GM19455 (cell line): ENCODE data around the gene ZNF8.
"Not testable (repeated sequence)": the region's sequence is repeated elsewhere in the genome, so short reads cannot be mapped to it uniquely, and the experiment has no call there.

Experiments
- ATAC-seq: cut with Tn5 transposase; IDR thresholded peaks from one replicate; pipeline ENCODE4 v1.9.1; 2021; ENCODE audit not compliant: unreplicated experiment

Gene ZNF8

DNA sequence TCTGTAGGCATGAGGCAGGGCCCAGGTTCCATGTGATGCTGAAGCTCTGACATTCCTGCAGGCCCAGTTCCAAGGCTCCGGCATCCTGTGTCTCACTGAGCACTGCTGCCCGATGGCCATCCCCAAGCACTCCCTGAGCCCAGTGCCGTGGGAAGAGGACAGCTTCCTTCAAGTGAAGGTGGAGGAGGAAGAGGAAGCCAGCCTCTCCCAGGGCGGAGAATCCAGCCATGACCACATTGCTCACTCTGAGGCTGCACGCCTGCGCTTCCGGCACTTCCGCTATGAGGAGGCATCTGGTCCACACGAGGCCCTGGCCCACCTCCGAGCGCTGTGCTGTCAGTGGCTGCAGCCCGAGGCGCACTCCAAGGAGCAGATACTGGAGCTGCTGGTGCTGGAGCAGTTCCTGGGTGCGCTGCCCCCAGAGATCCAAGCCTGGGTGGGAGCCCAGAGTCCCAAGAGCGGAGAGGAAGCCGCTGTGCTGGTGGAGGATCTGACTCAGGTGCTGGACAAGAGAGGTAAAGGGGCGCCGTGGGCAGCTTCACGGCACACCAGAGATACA lies 56.0 kb downstream of the ZNF8 start:
- no peak for ATAC-seq

DNA sequence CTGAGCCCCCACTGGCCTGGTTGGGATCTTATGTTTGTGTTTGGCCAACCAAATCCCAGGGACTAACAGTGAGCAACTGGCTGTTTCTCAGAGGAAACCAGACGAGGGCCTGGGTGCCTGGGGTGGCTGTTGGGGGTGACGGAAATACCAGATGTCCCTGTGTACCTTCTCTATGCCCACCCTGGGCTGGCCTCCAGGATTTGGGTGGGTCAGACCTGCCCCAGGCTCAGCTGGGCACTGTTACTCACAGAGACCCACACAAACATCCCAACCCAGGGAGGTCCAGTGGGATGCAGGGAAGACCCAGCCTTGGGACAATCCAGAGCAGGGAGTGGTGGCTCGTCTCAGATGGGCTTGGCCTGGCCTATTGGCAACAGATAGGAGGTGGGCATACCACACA lies 56.9 kb downstream of the ZNF8 start:
- ATAC-seq: no peak

DNA sequence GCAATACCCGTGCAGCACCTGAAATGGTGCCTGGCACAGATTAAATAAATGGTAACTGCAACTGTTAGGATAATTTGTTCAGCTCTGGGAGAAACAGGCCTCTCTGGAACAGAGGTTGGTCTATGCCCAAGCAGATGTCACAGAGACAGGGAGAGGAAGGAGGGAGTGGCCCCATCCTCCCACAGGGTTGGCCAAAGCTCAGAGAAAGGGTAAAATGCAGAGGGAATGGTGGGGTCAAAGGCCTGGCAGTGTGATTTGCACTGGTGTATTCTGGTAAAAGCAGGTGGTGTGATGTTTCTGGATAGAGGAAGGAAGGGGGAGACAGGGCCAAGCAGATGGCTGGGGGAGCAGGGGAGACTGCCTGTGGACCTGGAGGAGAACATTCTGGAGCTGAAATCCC lies 57.5 kb downstream of the ZNF8 start:
- ATAC-seq: no peak

DNA sequence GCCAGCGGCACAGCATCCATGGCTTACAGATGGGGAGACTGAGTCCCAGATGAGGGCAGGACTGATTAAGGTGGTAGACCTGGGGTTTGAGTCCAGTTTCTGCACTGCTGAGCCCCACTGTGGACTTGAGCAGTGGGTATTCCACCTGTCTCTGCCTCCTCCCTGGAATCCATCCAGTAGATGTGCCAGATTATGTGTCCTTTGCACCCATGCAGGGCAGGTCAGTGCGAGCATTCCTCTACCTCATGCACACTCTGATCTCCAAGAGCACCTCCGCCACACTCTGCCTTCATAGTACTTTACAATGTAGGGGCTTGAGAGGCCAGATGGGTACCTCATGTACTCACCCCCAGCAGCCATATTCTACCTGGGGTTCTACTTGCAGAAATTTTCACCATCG lies 58.1 kb downstream of the ZNF8 start:
- no peak for ATAC-seq

DNA sequence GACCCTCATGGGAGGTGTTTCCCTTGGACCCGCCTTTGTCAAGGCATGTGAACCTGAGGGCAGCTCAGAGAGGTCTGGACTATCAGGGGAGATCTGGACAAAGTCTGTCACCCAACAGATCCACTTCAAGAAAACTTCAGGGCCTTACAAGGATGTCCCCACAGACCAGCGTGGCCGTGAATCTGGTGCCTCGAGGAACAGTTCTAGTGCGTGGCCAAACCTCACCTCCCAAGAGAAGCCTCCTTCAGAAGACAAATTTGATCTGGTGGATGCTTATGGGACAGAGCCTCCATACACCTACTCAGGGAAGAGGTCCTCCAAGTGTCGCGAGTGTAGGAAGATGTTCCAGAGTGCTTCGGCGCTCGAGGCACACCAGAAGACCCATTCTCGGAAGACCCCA lies 59.6 kb downstream of the ZNF8 start:
- ATAC-seq: no peak

DNA sequence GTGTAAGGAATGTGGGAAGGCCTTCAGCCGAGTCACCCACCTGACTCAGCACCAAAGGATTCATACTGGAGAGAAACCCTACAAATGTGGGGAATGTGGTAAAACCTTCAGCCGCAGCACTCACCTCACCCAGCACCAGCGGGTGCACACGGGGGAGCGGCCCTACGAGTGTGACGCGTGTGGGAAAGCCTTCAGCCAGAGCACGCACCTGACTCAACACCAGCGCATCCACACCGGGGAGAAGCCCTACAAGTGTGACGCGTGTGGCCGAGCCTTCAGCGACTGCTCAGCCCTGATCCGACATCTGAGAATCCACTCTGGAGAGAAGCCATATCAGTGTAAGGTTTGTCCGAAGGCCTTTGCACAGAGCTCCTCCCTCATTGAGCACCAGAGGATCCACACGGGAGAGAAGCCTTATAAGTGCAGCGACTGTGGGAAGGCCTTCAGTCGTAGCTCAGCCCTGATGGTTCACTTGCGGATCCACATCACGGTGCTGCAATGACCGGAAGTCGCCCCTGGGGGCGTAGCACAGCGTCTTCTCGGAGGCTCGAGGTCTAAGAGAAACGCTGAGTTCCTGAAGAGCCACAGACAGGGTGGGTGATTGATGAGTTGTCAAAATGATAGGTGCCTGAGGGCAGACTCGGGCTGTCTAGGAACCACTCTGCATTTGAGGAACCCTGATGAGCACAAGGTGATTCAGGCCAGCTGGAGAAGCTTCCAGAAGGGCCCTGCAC lies 60.2 kb downstream of the ZNF8 start:
- no peak for ATAC-seq

DNA sequence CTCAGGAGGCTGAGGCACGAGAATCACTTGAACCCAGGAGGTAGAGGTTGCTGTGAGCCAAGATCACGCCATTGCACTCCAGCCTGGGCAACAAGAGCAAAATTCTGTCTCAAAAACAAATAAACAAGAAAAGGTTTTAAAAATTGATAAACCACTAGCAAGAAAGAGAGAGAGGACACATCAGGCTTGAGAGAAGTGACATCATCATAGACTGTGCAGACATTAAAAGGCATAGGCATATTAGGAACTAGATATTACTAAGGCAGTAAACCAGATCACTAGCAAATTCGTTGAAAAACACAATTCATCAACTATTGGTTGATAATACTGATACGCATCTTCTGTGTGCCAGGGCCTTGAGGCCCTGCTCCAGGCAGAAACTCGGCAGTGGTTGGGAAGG lies 66.8 kb downstream of the ZNF8 start:
- no peak for ATAC-seq

DNA sequence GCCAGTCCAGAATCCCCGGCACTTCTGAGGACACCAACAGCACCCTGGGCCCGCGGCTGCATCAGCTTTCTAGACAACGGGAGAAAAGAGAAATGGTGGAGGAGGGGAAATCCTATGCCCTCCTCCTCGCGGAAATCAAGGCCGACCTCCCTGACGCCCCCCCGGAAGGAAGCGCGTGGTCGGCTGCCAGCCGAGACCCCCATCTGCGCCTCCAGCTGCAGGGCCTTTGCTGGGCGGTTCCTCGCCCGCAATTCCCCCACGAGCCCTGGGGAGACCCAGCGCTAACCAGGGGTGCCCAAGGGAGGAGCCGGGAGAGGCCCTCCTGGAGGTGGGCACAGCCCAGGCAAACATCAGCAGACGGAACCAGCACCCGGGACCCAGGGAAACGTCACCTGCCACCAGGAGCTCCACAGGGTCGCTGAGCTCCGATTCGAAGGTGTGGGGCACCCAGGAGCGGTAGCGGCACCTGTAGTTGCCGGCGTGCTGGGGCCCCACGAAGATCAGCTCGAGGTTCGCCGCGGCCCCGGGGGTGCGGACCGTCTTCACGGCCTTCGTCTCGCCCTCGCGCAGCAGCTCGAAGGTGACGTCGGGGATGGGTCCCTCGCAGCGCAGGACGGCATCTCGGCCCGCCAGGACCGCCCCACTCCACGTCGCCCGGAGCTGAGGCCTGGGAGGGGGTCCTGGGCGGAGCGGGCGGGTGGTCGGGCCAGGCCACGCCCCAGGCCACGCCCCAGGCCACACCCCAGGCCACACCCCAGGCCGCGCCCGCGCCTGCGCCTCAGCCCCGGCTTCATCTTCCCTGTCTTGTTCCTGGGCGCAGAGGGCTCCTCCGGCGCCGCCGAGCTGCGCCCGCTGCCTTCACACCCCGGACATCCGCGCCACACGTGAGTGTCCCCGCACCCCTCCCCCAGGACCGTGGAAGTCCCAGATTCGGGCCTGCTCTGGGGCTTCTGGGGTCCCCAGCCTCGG lies 68.5 kb downstream of the ZNF8 start:
- peak; percentile 77 for ATAC-seq

DNA sequence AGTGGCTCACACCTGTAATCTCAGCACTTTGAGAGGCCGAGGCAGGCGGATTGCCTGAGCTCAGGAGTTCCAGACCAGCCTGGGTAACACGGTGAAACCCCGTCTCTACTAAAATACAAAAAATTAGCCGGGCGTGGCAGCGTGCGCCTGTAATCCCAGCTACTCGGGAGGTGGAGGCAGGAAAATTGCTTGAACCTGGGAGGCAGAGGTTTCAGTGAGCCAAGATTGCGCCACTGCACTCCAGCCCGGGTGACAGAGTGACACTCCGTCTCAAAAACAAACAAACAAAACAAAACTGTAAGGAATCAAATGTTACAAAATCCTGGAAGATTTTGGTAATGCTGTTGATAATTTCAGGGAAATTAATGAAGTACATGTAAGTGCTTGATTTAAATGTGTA lies 69.3 kb downstream of the ZNF8 start:
- ATAC-seq: not testable (repeated sequence)

DNA sequence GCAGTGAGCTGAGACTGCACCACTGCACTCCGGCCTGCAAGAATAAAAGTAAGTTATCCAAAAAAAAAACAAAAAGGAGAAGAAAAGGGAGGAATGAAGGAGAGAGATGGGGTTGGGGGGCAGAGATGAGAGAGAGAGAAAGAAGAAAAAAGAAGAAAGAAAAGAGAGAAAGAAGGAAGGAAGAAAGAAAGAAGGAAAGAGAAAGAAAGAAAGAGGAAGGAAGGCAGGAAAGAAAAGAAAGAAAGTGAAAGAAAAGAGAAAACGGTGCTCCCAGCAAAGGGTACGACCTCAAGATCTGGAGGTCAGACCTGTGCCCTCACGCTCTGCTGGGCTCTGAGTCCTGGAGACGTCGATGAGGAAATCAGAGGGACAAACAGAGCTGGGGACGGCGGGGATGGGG lies 70.8 kb downstream of the ZNF8 start:
- no peak for ATAC-seq

DNA sequence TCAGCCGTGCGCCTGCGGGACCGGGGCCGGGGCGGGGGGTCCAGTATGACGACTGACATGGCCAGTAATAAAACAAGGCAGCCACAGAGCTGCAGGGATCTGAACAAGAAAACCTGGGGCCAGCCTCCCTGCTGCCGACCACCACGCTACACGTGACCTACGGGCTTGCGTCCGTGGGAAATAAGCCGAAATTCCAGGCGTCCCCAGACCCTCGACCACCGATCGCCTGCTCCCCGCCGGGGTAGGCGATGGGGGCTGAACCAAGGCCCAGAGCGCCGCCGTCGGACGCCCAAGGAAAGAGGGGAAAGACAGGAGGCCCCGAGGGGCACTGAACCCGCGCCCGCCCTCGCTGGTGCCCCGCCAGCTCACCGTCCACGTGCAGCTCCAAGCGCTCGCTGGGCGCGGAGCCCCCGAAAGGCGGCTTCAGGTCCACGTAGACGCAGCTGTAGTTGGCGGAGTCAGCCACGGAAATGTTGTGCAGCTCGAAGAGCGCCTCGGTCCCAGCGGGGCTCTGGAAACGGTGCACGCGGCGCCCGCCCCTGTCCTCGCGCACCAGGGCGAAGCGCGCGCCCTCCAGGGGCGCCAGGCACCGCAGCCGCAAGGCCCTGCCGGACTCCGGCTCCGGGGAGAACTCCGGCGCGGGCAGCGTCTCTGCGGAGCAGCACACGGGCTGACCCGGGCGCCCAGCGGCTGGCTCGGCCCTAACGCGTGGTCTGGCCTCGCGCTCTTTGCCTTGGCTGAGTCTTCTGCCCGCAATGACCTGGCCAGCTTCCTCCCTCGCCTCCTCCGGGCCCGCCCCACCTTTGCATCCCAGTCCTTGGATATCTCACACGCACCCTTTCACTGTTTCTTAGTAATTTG lies 71.5 kb downstream of the ZNF8 start:
- no peak for ATAC-seq

DNA sequence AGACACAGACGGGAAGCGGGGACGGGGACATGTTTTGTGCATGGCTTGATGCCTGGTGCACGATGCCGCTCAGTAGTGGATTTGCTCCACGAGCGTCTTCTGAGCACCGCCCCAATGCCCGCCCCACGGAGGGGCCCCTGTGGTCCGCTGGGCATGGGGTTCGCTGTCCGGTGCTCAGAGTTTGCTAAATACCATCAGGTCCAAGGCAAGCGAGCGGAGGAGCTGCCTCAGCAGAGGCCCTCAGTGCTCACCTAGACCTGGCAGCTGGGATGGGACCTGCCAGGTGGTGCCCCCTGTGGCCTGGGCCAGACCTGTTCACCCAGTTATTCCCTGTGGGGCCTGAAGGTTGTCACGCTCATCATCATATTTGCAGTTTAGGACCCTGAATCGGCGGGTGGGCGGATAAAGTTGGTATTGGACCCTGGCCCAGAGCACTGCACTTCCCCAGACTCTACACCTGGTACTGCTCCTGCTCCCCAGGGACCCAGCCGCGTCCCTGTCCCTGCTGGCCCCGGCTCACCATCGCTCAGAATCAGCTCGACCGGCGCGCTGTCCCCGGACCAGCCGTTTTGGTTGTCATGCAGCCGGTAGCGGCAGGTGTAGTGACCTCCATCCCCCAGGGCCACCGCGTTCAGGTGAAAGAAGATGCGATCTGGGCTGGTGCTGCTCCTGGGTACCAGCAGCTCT lies 72.3 kb downstream of the ZNF8 start:
- ATAC-seq: no peak

DNA sequence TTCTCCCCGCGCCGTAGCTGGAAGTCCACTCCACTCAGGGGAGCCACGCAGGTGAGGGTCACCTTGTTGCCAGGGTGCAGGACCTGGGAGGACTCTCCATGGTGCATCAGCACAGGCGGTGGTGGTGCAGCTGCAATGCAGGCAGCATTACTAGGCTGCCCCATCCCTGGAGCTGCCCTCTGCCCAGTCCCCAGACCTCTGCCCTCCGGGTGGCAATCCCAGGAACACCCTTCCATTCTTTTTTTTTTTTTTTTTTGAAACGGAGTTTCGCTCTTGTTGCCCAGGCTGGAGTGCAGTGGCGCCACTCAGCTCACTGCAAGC lies 72.8 kb downstream of the ZNF8 start:
- ATAC-seq: no peak

DNA sequence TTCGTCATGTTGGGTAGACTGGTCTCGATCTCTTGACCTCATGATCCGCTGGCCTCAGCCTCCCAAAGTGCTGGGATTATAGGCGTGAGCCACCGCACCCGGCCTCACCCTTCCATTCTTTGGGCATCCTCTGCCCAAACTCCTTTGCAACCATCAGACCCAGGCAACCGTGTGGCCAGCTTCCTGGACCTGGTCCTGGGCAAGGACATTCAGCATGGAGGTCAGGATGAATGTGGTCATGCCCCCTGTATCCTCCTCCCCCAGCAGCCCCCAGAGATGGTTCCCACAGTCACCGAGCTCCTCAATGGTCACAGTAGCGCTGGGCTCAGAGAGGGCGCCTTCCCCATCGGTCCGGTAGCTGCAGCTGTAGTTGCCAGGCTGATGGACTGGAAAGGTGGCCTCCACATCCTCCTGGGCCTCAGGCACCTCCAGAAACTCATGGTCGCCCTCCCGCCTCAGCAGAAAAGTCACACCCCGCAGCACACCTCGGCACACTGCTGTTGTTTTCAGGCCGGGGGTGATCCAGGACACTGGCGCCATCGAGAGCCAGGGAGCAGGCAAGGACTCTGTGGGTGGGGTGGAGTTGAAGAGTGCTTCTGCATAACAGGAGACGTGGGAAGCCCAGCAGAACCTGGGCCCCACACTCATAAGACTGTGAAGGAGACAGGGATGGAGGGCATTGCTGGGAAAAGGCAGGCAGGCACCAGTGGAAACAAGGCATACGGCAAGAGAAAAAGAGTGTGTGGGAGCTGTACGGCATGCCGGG lies 73.4 kb downstream of the ZNF8 start:
- ATAC-seq: no peak
